ENCODE data around the gene ASB1. TPM values are rescaled to one million over a fixed set of nuclear protein-coding genes. Genes with fewer than 3 reads are reported as not detected.

The ASB1 gene
- total and polyA plus RNA-seq, 10 of the 15 experiments (the other 5 are each of a cell fraction or from before 2014, with no cell fraction given): 5.2 to 31.2 (median 25.8) TPM

GRCh38 chr2:238473014-238473413, 46.3 kb downstream of the ASB1 start (continued):
- TF ChIP-seq CREB1 (IDR thresholded peaks at IDR 0.05; ENCODE audit: low read depth) (no peak), MAX (IDR thresholded peaks at IDR 0.05; ENCODE audit: low read depth, low read length) (no peak), RBBP5 (conservative IDR thresholded peaks at IDR 0.05) (no peak), EP300 (IDR thresholded peaks at IDR 0.05; ENCODE audit: borderline replicate concordance in 1 of 2, control insufficient read depth in 1 of 2, low read depth in 2 of 2, low read length in 2 of 2) (no peak), SP1 (IDR thresholded peaks at IDR 0.05; ENCODE audit: low read depth, low read length) (no peak)

GRCh38 chr2:238473523-238473922, 46.8 kb downstream of the ASB1 start:
- no peak overlapping the region for H3K9ac ChIP-seq (ENCODE audit: control insufficient read depth, insufficient read depth, low read length)
- BruUV-seq (replicated peaks): no TSS peak
- ChIA-PET CTCF (interaction anchor here (1.0 kb wide), 1 partner anchor 12 kb away, joined by 4 read pairs; no protein-coding TSS in a partner anchor), RAD21 (ENCODE audit: unreplicated experiment) (no interaction called here), POLR2A (no interaction called here), SMC1A (ENCODE audit: uncharacterized antibody, unreplicated experiment) (interaction anchor here (0.6 kb wide), 1 partner anchor 44 kb away, joined by 3 read pairs; no protein-coding TSS in a partner anchor)
- no peaks in the 10 kb centered on the region for H3K27me3 ChIP-seq (replicated peaks in 1 of 2; ENCODE audit: control insufficient read depth in 2 of 2, insufficient read depth in 2 of 2, low read length in 1 of 2)
- TF ChIP-seq ZSCAN29 (IDR thresholded peaks at IDR 0.05): no peak
- no peak for TF ChIP-seq SMAD5 (IDR thresholded peaks at IDR 0.05; ENCODE audit: low read depth)
- no peak for TF ChIP-seq RBBP5 (conservative IDR thresholded peaks at IDR 0.05)
- TF ChIP-seq CHD1 (IDR thresholded peaks at IDR 0.05; ENCODE audit: low read depth, low read length): no peak
- no peak for TF ChIP-seq SKIL (IDR thresholded peaks at IDR 0.05; ENCODE audit: low read depth, poor library complexity, severe bottlenecking)
- no peak for TF ChIP-seq IKZF1 (conservative IDR thresholded peaks at IDR 0.05)
- no peak for TF ChIP-seq ZBED1 (IDR thresholded peaks at IDR 0.05; ENCODE audit: borderline replicate concordance)
- TF ChIP-seq RB1 (IDR thresholded peaks at IDR 0.05; ENCODE audit: borderline replicate concordance): no peak
- no peak for TF ChIP-seq JUND (IDR thresholded peaks at IDR 0.05; ENCODE audit: low read depth, low read length)
- TF ChIP-seq REST (IDR thresholded peaks at IDR 0.05; ENCODE audit: low read depth, low read length): no peak
- H3K4me3 ChIP-seq: no peak overlapping the region
- no peaks in the 10 kb centered on the region for H3K79me2 ChIP-seq (ENCODE audit: control insufficient read depth, insufficient read depth, low read length)
- no peak for ATAC-seq
- H3K4me1 ChIP-seq (ENCODE audit: control insufficient read depth, insufficient read depth, low read length): no peaks in the 10 kb centered on the region
- intact Hi-C loops (cut with micrococcal nuclease; ENCODE audit: unreplicated experiment): no loop called here
- no peak overlapping the region for H3K4me2 ChIP-seq (ENCODE audit: control insufficient read depth, insufficient read depth)
- H4K20me1 ChIP-seq (ENCODE audit: control insufficient read depth, insufficient read depth): no peaks in the 10 kb centered on the region
- no peak for DNase-seq (ENCODE audit: low read depth, low spot score)
- no peak overlapping the region for H3K27ac ChIP-seq (ENCODE audit: control insufficient read depth, insufficient read depth)
- no peaks in the 10 kb centered on the region for H3K36me3 ChIP-seq (ENCODE audit: control insufficient read depth in 2 of 2, insufficient read depth in 2 of 2, low read length in 1 of 2)
- in situ Hi-C loops (cut with MboI): no loop called here
- peaks cover 2% of the 10 kb centered on the region; the same call in 1 of the 3 replicates for H3K9me3 ChIP-seq (replicated peaks; ENCODE audit: control insufficient read depth, insufficient read depth, low read length)
- no peak overlapping the region for H2AFZ ChIP-seq (ENCODE audit: control insufficient read depth, low read depth, low read length)
- FAIRE-seq: no peak
- WGBS (ENCODE audit: insufficient coverage, insufficient replicate concordance, low lambda C conversion rate, missing lambda C conversion rate): 7% methylated on average over 1 of the region's 1 CpG

Data from GM12878 (cell line).